Measurements from ENCODE around the gene C11orf68. TPM values are rescaled to one million over a fixed set of nuclear protein-coding genes. Genes with fewer than 3 reads are reported as not detected.

Gene C11orf68
- total and polyA plus RNA-seq, 2 of the 8 experiments (the other 6 are each of a cell fraction or from before 2014, with no cell fraction given): 24.0 to 51.2 TPM

DNA sequence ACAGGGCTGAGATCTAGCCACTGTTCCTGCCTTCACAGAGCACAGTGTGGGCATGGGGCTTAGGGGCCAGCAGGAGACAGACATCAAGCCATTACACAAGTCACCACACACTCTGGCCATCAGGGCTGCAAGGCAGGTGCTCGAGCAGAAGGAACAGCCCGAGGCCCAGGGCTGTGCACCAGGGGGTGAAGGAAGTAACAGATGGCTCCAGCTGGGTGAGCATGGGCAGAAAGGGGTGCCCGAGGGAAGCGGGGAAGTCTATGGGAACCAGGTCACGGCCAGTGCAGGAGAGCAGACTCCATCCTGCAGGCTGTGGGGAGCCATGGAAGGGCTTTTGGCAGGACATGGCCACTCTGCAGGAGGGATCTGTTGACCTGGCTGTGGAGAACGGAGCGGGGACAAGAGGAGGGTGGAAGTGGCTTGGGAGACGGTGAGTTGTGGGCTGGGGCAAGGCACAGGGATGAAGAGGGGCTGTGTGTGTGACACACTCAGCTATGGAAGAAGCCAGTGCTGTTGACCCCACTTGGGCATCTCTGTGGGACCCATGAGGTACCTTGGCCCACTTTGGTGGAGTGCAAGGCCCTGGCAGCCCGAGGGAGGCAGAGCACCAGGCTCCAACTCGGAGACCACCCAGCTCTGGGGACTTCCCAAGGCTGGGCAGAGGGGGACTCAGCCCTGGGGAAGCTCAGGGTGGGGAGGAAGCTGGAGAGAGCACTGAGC, 3.6 kb downstream of the C11orf68 start (continued):
- TF ChIP-seq KDM4A (IDR thresholded peaks at IDR 0.05; ENCODE audit: low read depth, low read length, severe bottlenecking): no peak
- TF ChIP-seq CTBP2 (IDR thresholded peaks at IDR 0.05; ENCODE audit: borderline replicate concordance, insufficient read depth, insufficient read length, low read length): no peak
- TF ChIP-seq CBX8 (IDR thresholded peaks at IDR 0.05; ENCODE audit: borderline replicate concordance, low read depth, low read length): no peak
- TF ChIP-seq EGR1 (IDR thresholded peaks at IDR 0.05; ENCODE audit: borderline replicate concordance, low read depth, low read length): no peak
- TF ChIP-seq TBP (IDR thresholded peaks at IDR 0.05; ENCODE audit: low read depth, low read length): no peak
- TF ChIP-seq PHF8 (conservative IDR thresholded peaks at IDR 0.05; ENCODE audit: low read depth, low read length): no peak
- TF ChIP-seq SP1 (IDR thresholded peaks at IDR 0.05; ENCODE audit: low read depth, low read length): no peak
- no peak for TF ChIP-seq BACH1 (IDR thresholded peaks at IDR 0.05; ENCODE audit: low read length)
- no peak for TF ChIP-seq EZH2 (IDR thresholded peaks at IDR 0.05; ENCODE audit: low read depth, low read length, severe bottlenecking)
- TF ChIP-seq SP2 (IDR thresholded peaks at IDR 0.05; ENCODE audit: low read length): no peak
- TF ChIP-seq CHD2 (IDR thresholded peaks at IDR 0.05; ENCODE audit: low read length): no peak
- TF ChIP-seq FOSL1 (IDR thresholded peaks at IDR 0.05; ENCODE audit: insufficient read depth, low read depth, low read length): no peak
